Trophoblast cell (in vitro differentiated cells and primary cell): Measurements from ENCODE around the gene ABI3.
"Not testable (repeated sequence)": the region's sequence is repeated elsewhere in the genome, so short reads cannot be mapped to it uniquely, and the experiment has no call there.

Experiments
- DNase-seq, 2 donors: peaks; one replicate each; pipeline ENCODE4 v3.0.0-alpha.2; 2016
- H2AFZ ChIP-seq: 2 replicates; pipeline ENCODE4 v1.6.1; 2013; ENCODE audit warnings: low read length, moderate library complexity, mild to moderate bottlenecking; ENCODE audit not compliant: insufficient read depth, poor library complexity
- H2AK5ac ChIP-seq: 2 replicates; pipeline ENCODE4 v1.6.1; 2013; ENCODE audit warnings: mild to moderate bottlenecking, low read length
- H2BK120ac ChIP-seq: 2 replicates; pipeline ENCODE4 v1.6.1; 2013; ENCODE audit warnings: low read length, mild to moderate bottlenecking, moderate library complexity; ENCODE audit not compliant: insufficient read depth, poor library complexity
- H2BK12ac ChIP-seq: 2 replicates; pipeline ENCODE4 v1.6.1; 2013; ENCODE audit warnings: mild to moderate bottlenecking, low read length, moderate library complexity
- H2BK5ac ChIP-seq: 2 replicates; pipeline ENCODE4 v1.6.1; 2013; ENCODE audit warnings: low read length, low read depth, moderate library complexity, mild to moderate bottlenecking; ENCODE audit not compliant: poor library complexity
- H3K14ac ChIP-seq: 2 replicates; pipeline ENCODE4 v1.6.1; 2013; ENCODE audit warnings: mild to moderate bottlenecking, low read length
- H3K18ac ChIP-seq: 2 replicates; pipeline ENCODE4 v1.6.1; 2013; ENCODE audit warnings: mild to moderate bottlenecking, low read length
- H3K23ac ChIP-seq: 2 replicates; pipeline ENCODE4 v1.6.1; 2013; ENCODE audit warnings: low read length
- H3K27ac ChIP-seq: 2 replicates; pipeline ENCODE4 v1.5.1; 2013; ENCODE audit warnings: low read depth, mild to moderate bottlenecking, inconsistent platforms, low read length, moderate library complexity
- H3K27me3 ChIP-seq: 2 replicates; pipeline ENCODE4 v1.6.1; 2013; ENCODE audit warnings: inconsistent platforms, mild to moderate bottlenecking, low read length, moderate library complexity; ENCODE audit not compliant: insufficient read depth
- H3K36me3 ChIP-seq, 2 experiments: 1 replicate in 1 of 2; 2 replicates in 1 of 2; pipeline ENCODE4 v1.6.1; 2013; ENCODE audit warnings: low read length in 2 of 2, mild to moderate bottlenecking in 2 of 2, moderate library complexity in 1 of 2; ENCODE audit not compliant: insufficient read depth in 2 of 2, control insufficient read depth in 1 of 2
- H3K4ac ChIP-seq: 2 replicates; pipeline ENCODE4 v1.6.1; 2013; ENCODE audit warnings: low read depth, mild to moderate bottlenecking, low read length, moderate library complexity
- H3K4me1 ChIP-seq, 2 experiments: 1 replicate in 1 of 2; 2 replicates in 1 of 2; pipeline ENCODE4 v1.6.1; 2013; ENCODE audit warnings: low read length in 2 of 2, mild to moderate bottlenecking in 2 of 2, moderate library complexity in 1 of 2; ENCODE audit not compliant: insufficient read depth in 2 of 2, control insufficient read depth in 1 of 2
- H3K4me2 ChIP-seq: 2 replicates; pipeline ENCODE4 v1.6.1; 2013; ENCODE audit warnings: inconsistent platforms, mild to moderate bottlenecking, low read length, moderate library complexity
- H3K4me3 ChIP-seq: 2 replicates; pipeline ENCODE4 v1.5.1; 2013; ENCODE audit warnings: mild to moderate bottlenecking, low read depth, low read length, inconsistent platforms
- H3K79me1 ChIP-seq: one replicate; pipeline ENCODE4 v1.6.1; 2013; ENCODE audit warnings: low read length
- H3K79me2 ChIP-seq: 2 replicates; pipeline ENCODE4 v1.6.1; 2013; ENCODE audit warnings: low read length, mild to moderate bottlenecking; ENCODE audit not compliant: control insufficient read depth, insufficient read depth, poor library complexity
- H3K9ac ChIP-seq: 2 replicates; pipeline ENCODE4 v1.6.1; 2013; ENCODE audit warnings: mild to moderate bottlenecking, low read length
- H3K9me3 ChIP-seq: 2 replicates; pipeline ENCODE4 v1.6.1; 2013; ENCODE audit warnings: low read depth, mild to moderate bottlenecking, control low read depth, inconsistent platforms, low read length; ENCODE audit not compliant: insufficient read depth
- H4K12ac ChIP-seq: 2 replicates; pipeline ENCODE4 v1.6.1; 2013; ENCODE audit warnings: low read depth, mild to moderate bottlenecking, low read length, moderate library complexity
- H4K8ac ChIP-seq: 2 replicates; pipeline ENCODE4 v1.6.1; 2013; ENCODE audit warnings: low read depth, mild to moderate bottlenecking, low read length, moderate library complexity
- H4K91ac ChIP-seq: one replicate; pipeline ENCODE4 v1.6.1; 2013; ENCODE audit warnings: low read depth, mild to moderate bottlenecking, low read length, moderate library complexity
- WGBS: extraction: QIAGEN DNeasy Blood & Tissue Kit; methylation state at CpG from one replicate; pipeline ENCODE4 v1.1.7; 2013; ENCODE audit warnings: missing lambda C conversion rate; ENCODE audit not compliant: insufficient read length, insufficient coverage; ENCODE audit errors: extremely low coverage; 5-methylcytosine and 5-hydroxymethylcytosine counted together

The ABI3 gene

GRCh38 chr17:49170216-49170615, 40.3 kb upstream of the ABI3 start:
- no peak overlapping the region for H3K4me3 ChIP-seq
- no peak overlapping the region for H2AFZ ChIP-seq
- no peak overlapping the region for H2BK12ac ChIP-seq
- no peak overlapping the region for H4K12ac ChIP-seq
- no peak overlapping the region for H2BK5ac ChIP-seq
- no peak overlapping the region for H3K14ac ChIP-seq
- no peaks in the 10 kb centered on the region for H3K4me1 ChIP-seq
- no peaks in the 10 kb centered on the region for H3K27me3 ChIP-seq
- no peak for DNase-seq
- no CpG with 5 or more reads among the region's 2 CpGs for WGBS
- no peak overlapping the region for H3K27ac ChIP-seq
- H2AK5ac ChIP-seq = no peak overlapping the region
- H3K79me1 ChIP-seq = no peaks in the 10 kb centered on the region
- H3K18ac ChIP-seq = no peak overlapping the region
- no peak overlapping the region for H3K4ac ChIP-seq
- no peaks in the 10 kb centered on the region for H3K79me2 ChIP-seq
- no peak overlapping the region for H3K23ac ChIP-seq
- H4K91ac ChIP-seq = no peak overlapping the region
- H2BK120ac ChIP-seq = no peak overlapping the region
- H3K36me3 ChIP-seq = no peaks in the 10 kb centered on the region
- no peak overlapping the region for H3K4me2 ChIP-seq
- H3K9me3 ChIP-seq = peaks cover 10% of the 10 kb centered on the region
- H4K8ac ChIP-seq = no peak overlapping the region
- H3K9ac ChIP-seq = no peak overlapping the region

- not testable (repeated sequence) for H3K23ac ChIP-seq, DNase-seq, H3K18ac ChIP-seq, H3K4ac ChIP-seq, H3K27ac ChIP-seq, H2BK120ac ChIP-seq, H4K8ac ChIP-seq, H3K79me1 ChIP-seq, H2BK5ac ChIP-seq, H3K36me3 ChIP-seq, H3K27me3 ChIP-seq, H2BK12ac ChIP-seq, H3K9me3 ChIP-seq, H3K4me1 ChIP-seq, H4K12ac ChIP-seq, H3K79me2 ChIP-seq, H3K4me2 ChIP-seq, H2AFZ ChIP-seq, H4K91ac ChIP-seq, H3K14ac ChIP-seq, H3K4me3 ChIP-seq, H3K9ac ChIP-seq, H2AK5ac ChIP-seq
- WGBS = no CpG with 5 or more reads among the region's 3 CpGs
Observed at GRCh38 chr17:49170711-49171110, 39.8 kb upstream of the ABI3 start.

- not testable (repeated sequence) for H3K4me3 ChIP-seq, H3K79me1 ChIP-seq, H3K9me3 ChIP-seq, H2BK5ac ChIP-seq, H3K9ac ChIP-seq, H3K27ac ChIP-seq, H4K91ac ChIP-seq, H4K12ac ChIP-seq, H2AK5ac ChIP-seq, H3K4me1 ChIP-seq, H3K23ac ChIP-seq, H2BK12ac ChIP-seq, H4K8ac ChIP-seq, H2BK120ac ChIP-seq, DNase-seq, H3K36me3 ChIP-seq, H3K14ac ChIP-seq, H2AFZ ChIP-seq, H3K4me2 ChIP-seq, H3K27me3 ChIP-seq, H3K4ac ChIP-seq, H3K79me2 ChIP-seq, H3K18ac ChIP-seq
- no CpG with 5 or more reads among the region's 11 CpGs for WGBS
Observed at GRCh38 chr17:49175978-49176377, 34.5 kb upstream of the ABI3 start.

- WGBS = no CpG with 5 or more reads among the region's 5 CpGs
- no peaks in the 10 kb centered on the region for H3K79me2 ChIP-seq
- H4K8ac ChIP-seq = no peak overlapping the region
- DNase-seq = peak; percentile 73 to 74
- no peak overlapping the region for H2BK120ac ChIP-seq
- H3K4me2 ChIP-seq = no peak overlapping the region
- no peak overlapping the region for H3K27ac ChIP-seq
- H4K91ac ChIP-seq = no peak overlapping the region
- H3K18ac ChIP-seq = no peak overlapping the region
- no peaks in the 10 kb centered on the region for H3K27me3 ChIP-seq
- H3K36me3 ChIP-seq = no peaks in the 10 kb centered on the region
- no peaks in the 10 kb centered on the region for H3K79me1 ChIP-seq
- H3K4ac ChIP-seq = no peak overlapping the region
- no peak overlapping the region for H3K23ac ChIP-seq
- no peak overlapping the region for H3K14ac ChIP-seq
- H3K4me3 ChIP-seq = no peak overlapping the region
- no peak overlapping the region for H2AFZ ChIP-seq
- no peak overlapping the region for H2BK5ac ChIP-seq
- no peak overlapping the region for H2BK12ac ChIP-seq
- H2AK5ac ChIP-seq = no peak overlapping the region
- H3K9ac ChIP-seq = no peak overlapping the region
- H3K4me1 ChIP-seq = peaks cover 0 to 3% of the 10 kb centered on the region in 2 experiments
- no peak overlapping the region for H4K12ac ChIP-seq
- H3K9me3 ChIP-seq = peaks cover 20% of the 10 kb centered on the region
Observed at GRCh38 chr17:49180303-49180702, 30.2 kb upstream of the ABI3 start.
